Activated naive CD8-positive, alpha-beta T cell treated with anti-CD3 and anti-CD28 coated beads, Interleukin-2, amount 50 U/mL, for 24 hours (primary cell): ENCODE results near the gene SH3BP5L.
A peak's percentile ranks its signal among the peaks of the same experiment; 100 is the strongest.
"Not testable (repeated sequence)": the region's sequence is repeated elsewhere in the genome, so short reads cannot be mapped to it uniquely, and the experiment has no call there.

ENCODE experiments used
- ATAC-seq: fragments of 150-1000 bp; cut with Tn5 transposase; one replicate; pipeline ENCODE4 v1.10.0; 2021
- DNase-seq: peaks from one replicate; pipeline ENCODE4 v3.0.0; 2021
- H3K27ac Mint-ChIP-seq: one replicate; pipeline ENCODE4 v1.8.0; 2021; ENCODE audit warnings: mild to moderate bottlenecking, mixed read lengths
- H3K27me3 Mint-ChIP-seq: one replicate; pipeline ENCODE4 v1.8.0; 2021; ENCODE audit warnings: mixed read lengths
- H3K36me3 Mint-ChIP-seq: one replicate; pipeline ENCODE4 v1.8.0; 2021; ENCODE audit warnings: low read depth, mixed read lengths
- H3K4me1 Mint-ChIP-seq: one replicate; pipeline ENCODE4 v1.8.0; 2021; ENCODE audit warnings: mixed read lengths
- H3K4me3 Mint-ChIP-seq: one replicate; pipeline ENCODE4 v1.8.0; 2021; ENCODE audit warnings: mild to moderate bottlenecking, moderate library complexity, mixed read lengths
- H3K9me3 Mint-ChIP-seq: one replicate; pipeline ENCODE4 v1.8.0; 2021; ENCODE audit warnings: mixed read lengths

Gene SH3BP5L

GRCh38 chr1:248843687-248844086 is 18.0 kb upstream of the SH3BP5L start:
- Mint-ChIP-seq H3K36me3 (peaks cover 18% of the 10 kb centered on the region), H3K27ac (no peak overlapping the region), H3K27me3 (no peaks in the 10 kb centered on the region), H3K9me3 (no peaks in the 10 kb centered on the region), H3K4me3 (no peak overlapping the region), H3K4me1 (peaks cover 30% of the 10 kb centered on the region)
- DNase-seq (no peak), ATAC-seq (no peak)

GRCh38 chr1:248842781-248843331 is 17.1 kb upstream of the SH3BP5L start:
- H3K9me3 Mint-ChIP-seq = no peaks in the 10 kb centered on the region
- H3K4me3 Mint-ChIP-seq = no peak overlapping the region
- H3K36me3 Mint-ChIP-seq = peaks cover 13% of the 10 kb centered on the region
- H3K27me3 Mint-ChIP-seq = no peaks in the 10 kb centered on the region
- DNase-seq = no peak
- H3K27ac Mint-ChIP-seq = no peak overlapping the region
- peaks cover 30% of the 10 kb centered on the region for H3K4me1 Mint-ChIP-seq
- no peak for ATAC-seq

GRCh38 chr1:248841702-248842395 is 16.1 kb upstream of the SH3BP5L start:
- Mint-ChIP-seq H3K36me3 (peaks cover 11% of the 10 kb centered on the region), H3K4me1 (peaks cover 32% of the 10 kb centered on the region), H3K9me3 (no peaks in the 10 kb centered on the region), H3K27me3 (no peaks in the 10 kb centered on the region), H3K4me3 (no peak overlapping the region), H3K27ac (peak overlapping the region; percentile 13)
- ATAC-seq (no peak), DNase-seq (peak; percentile 30)

GRCh38 chr1:248840946-248841345 is 15.2 kb upstream of the SH3BP5L start:
- DNase-seq (no peak), ATAC-seq (no peak)
- H3K27me3 Mint-ChIP-seq = no peaks in the 10 kb centered on the region
- no peak overlapping the region for H3K27ac Mint-ChIP-seq
- peaks cover 32% of the 10 kb centered on the region for H3K4me1 Mint-ChIP-seq
- peaks cover 8% of the 10 kb centered on the region for H3K36me3 Mint-ChIP-seq
- no peaks in the 10 kb centered on the region for H3K9me3 Mint-ChIP-seq
- no peak overlapping the region for H3K4me3 Mint-ChIP-seq

GRCh38 chr1:248839168-248839555 is 13.4 kb upstream of the SH3BP5L start:
- DNase-seq = no peak
- peaks cover under 1% of the 10 kb centered on the region for H3K36me3 Mint-ChIP-seq
- H3K9me3 Mint-ChIP-seq = no peaks in the 10 kb centered on the region
- no peaks in the 10 kb centered on the region for H3K27me3 Mint-ChIP-seq
- H3K27ac Mint-ChIP-seq = no peak overlapping the region
- H3K4me1 Mint-ChIP-seq = peaks cover 32% of the 10 kb centered on the region
- H3K4me3 Mint-ChIP-seq = no peak overlapping the region
- no peak for ATAC-seq

GRCh38 chr1:248838357-248839167 is 12.8 kb upstream of the SH3BP5L start:
- no peak overlapping the region for H3K27ac Mint-ChIP-seq

GRCh38 chr1:248837781-248838356 is 12.2 kb upstream of the SH3BP5L start, which contains the start of gene ZNF672:
TSS of gene ZNF672 (plus strand) at chr1:248838224. CDS start at chr1:248847275, 9,051 bp downstream.
- no peak within 1 kb of the TSS for H3K27ac Mint-ChIP-seq
- H3K9me3 Mint-ChIP-seq = no peaks in the 10 kb centered on the region
- peaks cover 3% of the 10 kb centered on the region for H3K27me3 Mint-ChIP-seq
- ATAC-seq = peak; percentile 86
- H3K36me3 Mint-ChIP-seq = no peaks in the 10 kb centered on the region
- H3K4me1 Mint-ChIP-seq = peaks cover 32% of the 10 kb centered on the region
- peak; percentile 93 for DNase-seq
- no peak within 1 kb of the TSS for H3K4me3 Mint-ChIP-seq

More at GRCh38 chr1:248838357-248839167, 12.8 kb upstream of the SH3BP5L start:
- Mint-ChIP-seq H3K27me3 (no peaks in the 10 kb centered on the region), H3K4me3 (no peak overlapping the region), H3K9me3 (no peaks in the 10 kb centered on the region), H3K36me3 (no peaks in the 10 kb centered on the region), H3K4me1 (peaks cover 32% of the 10 kb centered on the region)
- DNase-seq (peak; percentile 81), ATAC-seq (peak; percentile 69)

- Mint-ChIP-seq H3K36me3 (no peaks in the 10 kb centered on the region), H3K4me1 (peaks cover 31% of the 10 kb centered on the region), H3K27ac (no peak overlapping the region), H3K9me3 (no peaks in the 10 kb centered on the region), H3K27me3 (peaks cover 3% of the 10 kb centered on the region), H3K4me3 (no peak overlapping the region)
- ATAC-seq (no peak), DNase-seq (no peak)
Observed at GRCh38 chr1:248837045-248837780, 11.5 kb upstream of the SH3BP5L start.

- peaks cover 7% of the 10 kb centered on the region for H3K4me1 Mint-ChIP-seq
- H3K36me3 Mint-ChIP-seq = no peaks in the 10 kb centered on the region
- H3K27me3 Mint-ChIP-seq = peaks cover 3% of the 10 kb centered on the region
- peak; percentile 36 for DNase-seq
- no peak for ATAC-seq
- H3K27ac Mint-ChIP-seq = no peak overlapping the region
- H3K9me3 Mint-ChIP-seq = no peaks in the 10 kb centered on the region
- H3K4me3 Mint-ChIP-seq = no peak overlapping the region
Observed at GRCh38 chr1:248834343-248834940, 8.7 kb upstream of the SH3BP5L start.

GRCh38 chr1:248831842-248832241 is 6.1 kb upstream of the SH3BP5L start:
- H3K27me3 Mint-ChIP-seq = peaks cover 3% of the 10 kb centered on the region
- ATAC-seq = no peak
- no peaks in the 10 kb centered on the region for H3K36me3 Mint-ChIP-seq
- no peak for DNase-seq
- no peak overlapping the region for H3K4me3 Mint-ChIP-seq
- peaks cover 6% of the 10 kb centered on the region for H3K4me1 Mint-ChIP-seq
- no peaks in the 10 kb centered on the region for H3K9me3 Mint-ChIP-seq
- H3K27ac Mint-ChIP-seq = no peak overlapping the region

- not testable (repeated sequence) for H3K27ac Mint-ChIP-seq, H3K9me3 Mint-ChIP-seq, DNase-seq, H3K4me3 Mint-ChIP-seq, H3K36me3 Mint-ChIP-seq, ATAC-seq, H3K27me3 Mint-ChIP-seq
- peaks cover 15% of the 10 kb centered on the region for H3K4me1 Mint-ChIP-seq
Observed at GRCh38 chr1:248830718-248831017, 5.0 kb upstream of the SH3BP5L start.

GRCh38 chr1:248828845-248829244 is 3.1 kb upstream of the SH3BP5L start:
- DNase-seq = no peak
- H3K27ac Mint-ChIP-seq = no peak overlapping the region
- peaks cover 9% of the 10 kb centered on the region for H3K36me3 Mint-ChIP-seq
- no peak overlapping the region for H3K4me3 Mint-ChIP-seq
- no peaks in the 10 kb centered on the region for H3K9me3 Mint-ChIP-seq
- ATAC-seq = no peak
- H3K4me1 Mint-ChIP-seq = peaks cover 32% of the 10 kb centered on the region
- H3K27me3 Mint-ChIP-seq = peaks cover 3% of the 10 kb centered on the region

- no peaks in the 10 kb centered on the region for H3K27me3 Mint-ChIP-seq
- no peak for DNase-seq
- peak overlapping the region; percentile 99 for H3K27ac Mint-ChIP-seq
- H3K36me3 Mint-ChIP-seq = peaks cover 9% of the 10 kb centered on the region
- H3K4me3 Mint-ChIP-seq = peak overlapping the region; percentile 95
- H3K9me3 Mint-ChIP-seq = no peaks in the 10 kb centered on the region
- ATAC-seq = peak; percentile 8
- H3K4me1 Mint-ChIP-seq = peaks cover 54% of the 10 kb centered on the region
Observed at GRCh38 chr1:248825573-248825908, 174 bp downstream of the SH3BP5L start.

GRCh38 chr1:248825136-248825535 is 579 bp downstream of the SH3BP5L start:
- ATAC-seq (no peak), DNase-seq (no peak)
- Mint-ChIP-seq H3K27ac (peak overlapping the region; percentile 99), H3K36me3 (peaks cover 12% of the 10 kb centered on the region), H3K27me3 (no peaks in the 10 kb centered on the region), H3K9me3 (no peaks in the 10 kb centered on the region), H3K4me1 (peaks cover 56% of the 10 kb centered on the region), H3K4me3 (peak overlapping the region; percentile 95)
